Upper lobe of left lung (tissue), 4 donors: ENCODE data around the gene JAZF1.

ENCODE experiments used
- CTCF ChIP-seq, 6 experiments: fragments of 450-650 bp in 4 of 6; fragments of 200-600 bp in 2 of 6; sonication (generic) in 2 of 6; IDR thresholded peaks; one replicate each; pipeline ENCODE4 v1.5.1; 2016 to 2019; ENCODE audit warnings: antibody characterized with exemption in 6 of 6
- EP300 ChIP-seq, 4 donors: sonication (generic); formaldehyde crosslinking; IDR thresholded peaks; one replicate each; pipeline ENCODE4 v1.5.1; 2017; ENCODE audit warnings: antibody characterized with exemption in 4 of 4, control low read depth in 2 of 4
- POLR2AphosphoS5 ChIP-seq, 2 donors: sonication (generic); formaldehyde crosslinking; IDR thresholded peaks; one replicate each; pipeline ENCODE4 v1.5.1; 2017; ENCODE audit warnings: antibody characterized with exemption in 2 of 2

GRCh38 chr7:27965650-27966049, 214.9 kb downstream of the JAZF1 start:
- no peak for TF ChIP-seq EP300 (IDR thresholded peaks at IDR 0.05)
- TF ChIP-seq CTCF (IDR thresholded peaks at IDR 0.05), result no peak
- no peak for TF ChIP-seq POLR2AphosphoS5 (IDR thresholded peaks at IDR 0.05)
